Dedifferentiated amniotic fluid mesenchymal stem cell (primary cell): Measurements from ENCODE around the gene CASP9.
A peak's percentile ranks its signal among the peaks of the same experiment; 100 is the strongest.
"Not testable (repeated sequence)": the region's sequence is repeated elsewhere in the genome, so short reads cannot be mapped to it uniquely, and the experiment has no call there.

ENCODE experiments used
- DNase-seq: peaks from one replicate; pipeline ENCODE4 v3.0.0-alpha.2; 2016; ENCODE audit errors: extremely low spot score

The CASP9 gene

DNA sequence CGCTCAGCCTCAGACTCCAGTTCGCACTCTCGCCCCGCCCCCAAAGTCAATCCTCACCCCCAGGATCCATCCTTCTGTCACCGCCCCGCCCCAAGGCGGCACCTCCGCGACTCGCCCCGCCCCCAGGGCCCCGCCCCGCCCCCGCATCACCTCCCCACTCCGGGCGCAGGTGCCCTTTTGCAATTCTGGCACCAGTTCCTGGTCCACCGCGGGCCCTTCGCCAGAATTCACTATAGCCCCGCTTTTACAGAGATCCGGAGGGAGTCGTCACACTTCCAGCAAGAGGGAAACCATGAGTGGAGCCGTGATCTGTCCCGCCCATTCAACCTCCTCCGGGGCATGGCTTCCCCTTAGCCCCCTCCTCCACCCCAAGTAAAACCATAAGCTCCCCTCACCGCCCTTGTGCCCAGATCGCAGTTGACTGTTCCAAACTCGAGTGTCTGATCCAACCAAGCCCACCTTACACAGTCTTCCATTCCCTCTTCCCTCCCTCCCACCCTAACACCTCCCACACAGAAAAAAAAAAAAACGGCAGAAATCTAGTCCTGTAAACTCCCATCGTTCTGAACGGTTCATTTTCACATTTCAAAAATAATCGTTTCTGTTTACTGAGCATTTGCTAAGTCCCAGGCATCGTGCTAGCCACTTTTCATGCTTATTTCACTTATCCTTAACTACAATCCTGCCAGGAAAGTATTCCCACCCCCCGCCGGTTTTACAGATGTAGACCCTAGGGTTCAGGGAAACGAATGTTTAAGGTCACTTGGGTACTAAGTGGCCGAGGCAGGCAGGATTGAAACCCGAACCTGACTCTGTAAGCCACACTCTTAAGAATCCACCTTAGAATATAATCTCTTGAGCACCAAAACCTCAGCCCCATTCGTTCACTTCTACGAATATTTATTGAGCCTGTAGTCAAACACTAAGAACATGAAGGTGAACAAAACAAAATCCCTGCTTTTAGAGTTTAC, 1.3 kb upstream of the CASP9 start:
- DNase-seq: peak; percentile 42

DNA sequence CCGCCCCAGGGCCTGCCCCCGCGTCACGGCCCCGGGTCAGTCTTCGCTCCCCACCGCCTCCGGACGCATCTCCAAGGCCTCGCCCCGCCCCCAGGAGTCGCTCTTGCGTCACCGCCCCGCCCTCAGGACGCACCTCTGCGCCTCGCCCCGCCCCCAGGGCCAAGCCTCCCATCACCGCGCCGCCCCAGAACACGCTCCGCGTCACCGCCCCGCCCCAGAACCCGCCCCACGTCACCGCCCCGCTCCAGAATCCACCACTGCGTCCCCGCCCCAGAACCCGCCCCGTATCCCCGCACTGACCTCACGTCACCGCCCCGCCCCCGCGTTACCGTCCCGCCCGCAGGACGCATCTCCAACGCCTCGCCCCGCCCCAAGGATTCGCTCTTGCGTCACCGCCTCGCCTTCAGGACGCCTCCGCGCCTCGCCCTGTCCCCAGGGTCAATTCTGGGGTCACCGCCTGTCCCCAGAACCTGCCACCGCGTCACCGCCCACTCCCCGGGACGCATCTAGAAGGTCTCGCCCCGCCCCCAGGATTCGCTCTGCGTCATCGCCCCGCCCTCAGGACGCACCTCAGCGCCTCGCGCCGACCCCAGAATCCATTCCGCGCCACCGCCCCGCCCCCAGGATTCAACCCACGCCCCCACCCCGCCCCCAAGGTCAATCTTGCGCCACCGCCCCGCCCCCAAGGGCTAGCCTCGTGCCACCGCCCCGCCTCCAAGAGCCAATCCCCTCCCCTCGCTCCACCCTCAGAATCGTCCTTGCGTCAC, 451 bp upstream of the CASP9 start:
- DNase-seq: peak; percentile 98

DNA sequence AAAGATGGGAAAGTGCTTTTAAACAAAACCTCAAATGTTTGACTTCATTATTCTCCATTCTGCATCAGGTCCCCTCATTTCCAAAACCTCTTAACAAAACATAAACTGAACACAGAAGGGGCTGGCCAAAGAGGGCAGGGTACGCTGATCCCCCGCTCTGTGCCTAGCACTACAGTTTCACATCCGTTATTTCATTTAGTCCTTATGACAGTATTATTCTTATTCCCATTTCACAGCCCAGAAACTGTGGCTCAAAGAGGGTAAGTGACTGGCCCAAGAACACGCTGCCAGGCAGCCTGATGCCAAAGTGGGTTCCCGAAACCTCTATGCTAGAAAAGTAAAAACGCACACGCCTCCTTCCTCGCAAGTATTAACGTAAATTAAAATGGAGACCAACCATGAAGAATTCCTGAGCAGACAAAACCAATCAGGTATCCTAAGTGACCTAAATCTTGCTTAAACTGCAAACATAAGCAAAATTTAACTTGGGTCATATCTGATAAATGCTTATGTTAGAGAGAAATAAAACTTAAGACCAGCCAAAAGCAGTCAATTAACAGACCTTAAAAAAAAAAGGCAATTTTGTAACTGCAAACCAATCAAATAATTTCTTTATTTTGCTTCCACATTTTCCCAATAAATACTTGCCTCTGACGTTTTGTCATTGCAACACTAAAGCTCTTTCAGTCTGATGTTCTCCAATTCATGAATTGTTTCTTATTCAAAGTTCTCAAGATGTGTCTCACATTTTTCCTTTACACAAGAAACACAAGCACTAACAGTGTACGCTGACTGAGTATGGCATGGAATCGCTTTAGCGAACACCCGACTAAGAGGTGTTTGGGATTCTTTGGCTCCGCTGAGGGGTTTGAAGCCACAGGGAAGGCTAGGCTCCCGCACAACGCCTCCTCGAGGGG, 653 bp downstream of the CASP9 start:
- no peak for DNase-seq

DNA sequence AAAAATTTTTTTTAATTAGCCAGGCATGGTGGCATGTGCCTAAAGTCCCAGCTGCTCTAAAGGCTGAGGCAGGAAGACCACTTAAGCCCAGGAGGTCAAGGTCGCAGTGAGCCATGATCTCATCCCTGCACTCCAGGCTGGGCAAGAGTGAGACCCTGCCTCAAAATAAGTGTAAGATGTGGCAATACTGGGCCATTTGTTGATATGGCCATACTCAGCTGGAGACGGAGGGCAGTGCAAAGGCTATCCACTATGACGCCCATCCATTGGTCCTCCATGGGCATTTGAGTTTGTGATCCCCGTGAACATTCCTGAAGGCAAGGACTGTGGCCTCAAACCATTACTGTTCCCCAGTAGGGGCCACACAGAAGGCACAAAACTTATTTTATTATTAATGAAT, 1.5 kb downstream of the CASP9 start:
- no peak for DNase-seq

DNA sequence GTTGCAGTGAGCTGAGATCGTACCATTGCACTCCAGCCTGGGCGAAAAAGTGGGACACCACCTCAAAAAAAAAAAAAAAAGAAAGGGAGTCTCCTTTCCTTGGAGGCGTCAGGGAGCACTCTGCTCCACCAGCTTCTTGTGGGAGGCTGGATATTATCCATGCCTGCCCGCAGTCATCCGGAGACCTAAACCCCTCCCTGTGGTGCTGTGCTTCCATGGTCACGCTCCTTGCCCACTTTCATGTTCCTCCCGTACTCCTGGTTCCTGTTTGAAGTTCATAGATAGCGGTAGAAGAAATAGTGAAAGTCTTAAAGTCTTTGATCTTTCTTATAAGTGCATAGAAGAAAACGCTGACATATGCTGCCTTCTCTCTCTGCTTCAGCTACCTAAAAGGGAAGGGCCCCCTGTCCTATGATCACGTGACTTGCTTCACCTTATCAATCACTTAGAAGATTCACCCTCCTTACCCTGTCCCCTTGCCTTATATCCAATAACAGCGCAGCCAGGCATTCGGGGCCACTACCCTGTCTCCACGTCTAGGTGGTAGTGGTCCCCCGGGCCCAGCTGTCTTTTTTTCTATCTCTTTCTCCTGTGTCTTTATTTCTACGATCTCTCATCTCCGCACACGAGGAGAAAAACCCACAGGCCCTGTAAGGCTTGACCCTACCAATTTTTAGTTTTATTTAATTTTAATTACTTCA, 2.7 kb downstream of the CASP9 start:
- not testable (repeated sequence) for DNase-seq

DNA sequence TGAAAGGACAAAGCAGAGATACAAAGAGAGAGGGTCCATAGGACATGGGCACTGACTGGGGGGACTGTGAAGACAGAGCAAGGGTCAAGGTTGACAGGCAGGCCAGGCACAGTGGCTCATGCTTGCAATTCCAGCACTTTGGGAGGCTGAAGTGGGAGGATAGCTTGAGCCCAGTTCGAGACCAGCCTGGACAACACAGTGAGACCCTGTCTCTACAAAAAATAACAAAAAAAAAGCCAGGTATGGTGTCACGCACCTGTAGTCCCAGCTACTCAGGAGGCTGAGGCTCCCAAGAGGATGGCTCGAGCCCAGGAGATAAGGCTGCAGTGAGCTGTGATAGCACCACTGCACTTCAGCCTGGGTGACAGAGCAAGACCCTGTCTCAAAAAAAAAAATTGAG, 4.4 kb downstream of the CASP9 start:
- no peak for DNase-seq

DNA sequence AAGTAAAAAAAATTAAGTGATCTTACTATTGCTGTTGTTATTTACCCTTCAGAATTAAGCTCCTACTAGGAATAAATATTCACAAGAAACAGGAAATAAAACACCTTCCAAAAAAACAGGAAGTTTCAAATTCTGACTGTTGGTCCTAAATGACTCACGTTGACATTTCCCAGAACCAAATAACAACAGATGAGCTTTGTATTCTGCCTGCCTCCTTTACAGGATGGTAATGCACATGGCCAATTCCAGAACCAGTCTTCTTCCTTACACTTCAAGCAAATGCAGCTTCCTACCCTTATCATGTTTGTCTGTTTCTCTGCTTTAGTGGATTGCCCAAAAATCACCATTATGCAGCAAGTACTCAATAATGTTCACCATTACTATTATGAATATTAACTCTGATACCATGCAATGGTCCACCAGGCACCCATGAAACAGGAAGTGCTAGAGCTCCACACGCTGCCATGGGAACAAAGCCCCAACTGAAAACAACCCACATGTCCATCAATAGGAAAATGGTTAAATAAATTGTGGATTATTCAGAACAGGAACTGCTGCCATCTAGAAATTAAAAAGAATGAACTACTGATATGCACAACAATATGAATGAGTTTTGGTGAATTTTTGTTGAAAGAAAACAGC, 8.9 kb downstream of the CASP9 start:
- DNase-seq: no peak

DNA sequence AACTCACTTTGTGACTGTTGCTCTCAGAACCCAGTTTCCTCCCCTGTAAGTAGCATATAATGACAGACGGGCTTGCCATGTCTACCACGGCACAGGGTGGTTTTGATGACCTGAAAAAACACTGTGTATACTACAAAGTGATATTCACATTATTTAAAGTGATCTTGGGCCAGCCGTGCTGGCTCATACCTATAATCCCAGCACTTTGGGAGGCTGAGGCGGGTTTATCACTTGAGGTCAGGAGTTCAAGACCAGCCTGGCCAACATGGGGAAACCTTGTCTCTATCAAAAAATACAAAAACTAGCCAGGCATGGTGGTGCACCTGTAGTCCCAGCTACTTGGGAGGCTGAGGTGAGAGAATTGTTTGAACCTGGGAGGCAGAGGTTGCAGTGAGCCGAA, 9.5 kb downstream of the CASP9 start:
- DNase-seq: not testable (repeated sequence)

DNA sequence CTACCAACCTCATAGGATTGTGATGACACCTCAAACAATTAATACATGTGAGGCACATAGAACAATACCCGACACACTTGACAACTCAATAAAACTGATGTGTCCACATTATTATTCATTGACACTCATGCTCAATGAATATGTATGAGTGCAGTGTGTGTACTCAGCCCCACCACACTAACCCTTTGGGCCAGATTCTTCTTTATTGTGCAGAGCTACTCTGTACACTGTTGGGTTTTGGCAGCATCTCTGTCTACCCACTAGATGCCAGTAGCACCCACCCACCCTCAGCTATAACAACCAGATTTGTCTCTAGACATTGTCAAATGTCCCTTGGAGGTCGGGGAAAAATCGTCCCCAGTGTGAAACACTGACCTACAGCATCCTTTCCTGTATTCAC, 10.1 kb downstream of the CASP9 start:
- DNase-seq: no peak

DNA sequence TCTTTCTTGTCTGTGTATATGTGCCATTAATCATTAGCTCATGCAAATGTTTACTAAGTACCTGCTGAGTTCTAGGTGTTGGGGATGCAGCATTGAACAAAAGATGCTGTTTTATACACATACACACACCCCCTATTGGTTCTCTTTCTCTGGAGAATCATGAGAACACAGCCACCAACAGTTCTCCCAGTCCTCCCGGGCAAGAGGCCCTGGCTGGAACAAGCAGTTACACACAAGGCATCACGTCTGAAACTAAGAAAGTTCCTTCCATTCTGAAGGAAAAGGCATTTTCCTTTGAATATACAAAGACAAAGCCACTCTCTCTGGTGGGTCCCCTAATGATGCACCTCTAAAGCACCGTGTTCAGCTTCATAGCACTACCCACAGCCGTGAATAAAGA, 10.8 kb downstream of the CASP9 start:
- no peak for DNase-seq

DNA sequence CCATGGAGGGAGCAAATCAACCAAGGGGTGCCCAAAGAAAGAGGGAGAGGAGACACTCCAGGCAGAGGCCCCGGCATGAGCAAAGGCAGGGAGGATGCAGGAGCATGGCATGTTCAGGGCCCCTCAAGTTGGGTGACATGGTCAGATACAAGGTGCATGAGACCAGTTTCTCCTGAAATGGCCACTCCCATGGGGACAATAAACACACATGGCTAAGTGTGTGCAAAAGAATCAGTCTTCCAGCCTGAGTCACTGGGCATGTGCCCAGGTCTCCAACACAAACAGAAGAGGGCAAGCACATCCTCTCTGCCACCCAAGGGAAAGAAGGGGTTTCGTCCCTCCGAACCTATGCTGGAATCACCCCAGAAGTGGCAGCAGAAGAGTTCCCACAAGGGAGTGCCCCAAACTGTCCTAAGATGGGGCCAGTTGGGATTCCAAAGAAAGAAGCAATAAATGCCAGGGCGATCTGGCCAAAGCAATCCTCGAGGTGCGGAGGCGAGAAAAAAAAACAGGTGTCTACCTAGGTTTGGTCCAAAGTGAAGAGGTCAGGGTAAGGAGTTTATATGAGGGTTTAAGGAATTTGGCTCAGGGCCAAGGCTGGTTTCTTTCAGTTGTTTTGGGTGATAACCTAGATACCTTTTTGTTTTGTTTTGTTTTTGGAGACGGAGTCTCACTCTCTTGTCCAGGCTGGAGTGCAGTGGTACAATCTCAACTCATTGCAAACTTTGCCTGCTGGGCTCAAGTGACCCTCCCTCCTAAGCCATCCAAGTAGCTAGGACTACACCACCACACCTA, 13.2 kb downstream of the CASP9 start:
- no peak for DNase-seq

DNA sequence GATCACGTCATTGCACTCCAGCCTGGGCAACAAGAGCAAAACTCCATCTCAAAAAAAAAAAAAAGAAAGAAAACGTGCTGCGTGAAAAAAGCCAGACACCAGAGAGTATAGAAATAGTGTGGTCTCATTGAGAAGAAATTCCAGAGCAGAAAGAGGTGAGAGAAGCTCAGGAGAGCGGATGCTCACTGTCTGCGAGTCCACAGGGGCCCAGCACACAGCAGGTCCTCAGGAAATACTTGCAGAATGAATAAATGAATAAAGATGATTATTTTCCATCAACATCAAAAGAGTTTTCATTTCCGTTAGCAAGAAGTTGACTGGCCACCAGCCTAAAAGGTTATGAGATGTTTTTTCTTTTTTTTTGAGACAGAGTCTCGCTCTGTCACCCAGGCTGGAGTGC, 14.4 kb downstream of the CASP9 start:
- no peak for DNase-seq

DNA sequence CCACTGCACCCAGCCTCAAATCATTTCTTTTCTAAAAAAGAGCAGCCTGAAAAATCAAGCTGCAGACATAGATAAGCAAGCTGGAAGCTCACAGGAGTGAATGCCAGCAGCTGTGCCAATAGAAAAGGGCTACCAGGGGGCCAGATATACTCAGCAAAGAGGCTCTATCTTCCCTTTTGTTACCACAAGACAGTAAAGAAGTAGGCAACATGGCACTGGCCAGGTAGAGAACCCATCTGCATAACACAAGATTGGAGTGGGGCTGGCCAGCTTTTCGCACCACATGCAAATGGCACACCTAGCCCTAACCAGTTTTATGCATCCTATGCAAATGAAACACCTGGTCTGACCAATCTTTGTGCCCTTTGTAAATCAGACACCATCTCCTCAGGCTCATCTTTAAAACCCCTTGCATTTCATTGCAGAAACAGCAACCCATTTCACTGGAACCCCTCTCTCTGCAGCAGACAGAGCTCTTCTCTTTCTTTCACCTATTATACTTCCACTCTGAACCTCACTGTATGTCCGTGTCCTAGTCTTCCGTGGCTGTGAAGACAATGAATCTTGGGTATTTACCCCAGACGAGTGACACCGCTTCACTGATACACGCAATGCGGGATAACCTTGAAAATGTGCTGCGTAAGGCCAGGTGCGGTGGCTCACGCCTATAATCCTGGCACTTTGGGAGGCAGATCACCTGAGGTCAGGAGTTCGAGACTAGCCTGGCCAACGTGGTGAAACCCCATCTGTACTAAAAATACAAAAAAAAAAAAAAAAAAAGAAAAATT, 15.1 kb downstream of the CASP9 start:
- DNase-seq: no peak

DNA sequence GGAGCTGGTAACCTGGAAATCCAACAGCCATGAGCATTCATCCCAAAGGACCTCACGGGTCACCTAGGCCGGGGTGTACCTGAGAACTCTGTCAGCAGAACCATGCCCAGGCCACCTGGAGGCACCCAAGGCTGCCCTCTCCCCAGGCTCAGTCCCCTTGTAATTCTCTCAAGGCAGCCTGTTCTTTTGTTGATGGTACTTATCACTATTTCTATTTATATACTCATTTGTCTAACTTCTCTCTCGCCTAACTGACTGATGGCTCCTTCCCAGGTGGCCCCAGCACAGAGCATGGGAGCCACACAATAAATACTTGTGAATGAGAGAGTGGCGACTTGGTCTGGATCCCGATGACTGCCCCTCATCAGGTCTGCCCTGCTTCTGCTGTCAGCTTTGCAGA, 16.7 kb downstream of the CASP9 start:
- DNase-seq: no peak

DNA sequence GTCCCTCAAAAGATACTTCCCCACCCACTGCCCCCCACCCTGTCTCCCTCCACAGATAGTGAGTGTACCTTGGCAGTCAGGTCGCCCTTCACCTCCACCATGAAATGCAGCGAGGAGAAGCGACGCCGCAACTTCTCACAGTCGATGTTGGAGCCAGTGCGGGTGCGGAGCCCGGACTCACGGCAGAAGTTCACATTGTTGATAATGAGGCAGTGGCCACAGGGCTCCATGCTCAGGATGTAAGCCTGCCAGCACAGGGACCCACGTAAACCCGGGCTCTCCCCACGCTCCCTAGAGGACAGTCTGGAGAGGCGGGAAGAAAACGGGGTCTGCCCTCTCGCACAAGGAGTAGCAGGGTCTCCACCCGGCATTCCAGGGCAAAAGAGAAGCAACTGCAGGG, 17.2 kb downstream of the CASP9 start:
- no peak for DNase-seq

DNA sequence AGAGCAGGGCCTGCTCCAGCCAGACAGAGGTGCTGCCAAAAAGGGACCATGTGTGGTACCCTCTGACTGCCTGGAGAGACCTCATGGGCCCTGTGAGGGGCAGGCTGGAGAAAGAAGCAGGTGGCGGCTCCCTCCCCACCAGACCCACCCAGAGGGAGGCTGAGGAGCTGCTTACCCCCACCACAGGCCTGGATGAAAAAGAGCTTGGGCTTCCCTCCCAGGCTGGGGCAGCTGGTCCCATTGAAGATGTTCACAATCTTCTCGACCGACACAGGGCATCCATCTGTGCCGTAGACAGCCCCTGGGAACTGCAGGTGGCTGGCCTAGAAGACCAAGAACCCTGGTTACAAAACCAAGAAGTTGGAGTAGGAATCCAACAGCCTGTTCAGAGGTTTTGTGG, 19.6 kb downstream of the CASP9 start:
- no peak for DNase-seq

DNA sequence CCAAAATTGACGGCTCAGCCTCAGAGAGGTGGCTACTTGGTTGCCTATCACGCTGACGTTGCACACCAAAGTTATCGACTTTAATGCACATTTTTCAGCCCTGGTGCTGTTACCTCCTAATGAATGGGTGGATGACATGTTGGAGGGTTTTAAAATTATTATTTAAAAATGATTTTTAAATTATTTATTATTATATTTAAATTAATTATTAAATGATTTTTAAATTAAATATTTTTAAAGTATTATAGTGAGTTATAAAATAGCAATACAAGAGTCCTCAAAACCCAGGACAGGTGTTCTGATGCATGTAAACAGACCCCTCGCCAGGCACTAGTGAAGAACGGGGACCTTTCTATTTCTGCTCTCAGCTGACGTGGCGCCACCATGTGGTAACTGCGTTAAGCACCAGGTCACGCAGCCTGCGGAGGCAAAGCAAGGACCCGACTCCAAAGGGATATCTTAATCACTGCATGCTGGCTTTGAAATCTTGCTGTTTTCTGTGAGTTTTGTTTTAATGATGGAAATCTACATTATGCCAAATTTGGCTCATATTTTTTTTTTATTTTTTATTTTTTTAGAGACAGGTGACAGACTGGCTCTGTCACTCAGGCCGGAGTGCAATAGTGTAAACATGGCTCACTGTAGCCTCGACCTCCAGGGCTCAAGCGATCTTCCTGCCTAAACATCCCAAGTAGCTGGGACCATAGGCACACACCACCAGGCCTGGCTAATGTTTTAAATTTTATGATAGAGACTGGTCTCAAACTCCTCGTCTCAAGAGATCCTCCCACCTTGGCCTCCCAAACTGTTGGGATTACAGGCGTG, 22.6 kb downstream of the CASP9 start:
- DNase-seq: no peak
